GM19351 (cell line): ENCODE data around the gene FUZ.

Experiments used
- ATAC-seq: cut with Tn5 transposase; IDR thresholded peaks from one replicate; pipeline ENCODE4 v1.9.1; 2021; ENCODE audit warnings: mild to moderate bottlenecking, moderate library complexity; ENCODE audit not compliant: unreplicated experiment

The FUZ gene, protein sequence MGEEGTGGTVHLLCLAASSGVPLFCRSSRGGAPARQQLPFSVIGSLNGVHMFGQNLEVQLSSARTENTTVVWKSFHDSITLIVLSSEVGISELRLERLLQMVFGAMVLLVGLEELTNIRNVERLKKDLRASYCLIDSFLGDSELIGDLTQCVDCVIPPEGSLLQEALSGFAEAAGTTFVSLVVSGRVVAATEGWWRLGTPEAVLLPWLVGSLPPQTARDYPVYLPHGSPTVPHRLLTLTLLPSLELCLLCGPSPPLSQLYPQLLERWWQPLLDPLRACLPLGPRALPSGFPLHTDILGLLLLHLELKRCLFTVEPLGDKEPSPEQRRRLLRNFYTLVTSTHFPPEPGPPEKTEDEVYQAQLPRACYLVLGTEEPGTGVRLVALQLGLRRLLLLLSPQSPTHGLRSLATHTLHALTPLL

DNA sequence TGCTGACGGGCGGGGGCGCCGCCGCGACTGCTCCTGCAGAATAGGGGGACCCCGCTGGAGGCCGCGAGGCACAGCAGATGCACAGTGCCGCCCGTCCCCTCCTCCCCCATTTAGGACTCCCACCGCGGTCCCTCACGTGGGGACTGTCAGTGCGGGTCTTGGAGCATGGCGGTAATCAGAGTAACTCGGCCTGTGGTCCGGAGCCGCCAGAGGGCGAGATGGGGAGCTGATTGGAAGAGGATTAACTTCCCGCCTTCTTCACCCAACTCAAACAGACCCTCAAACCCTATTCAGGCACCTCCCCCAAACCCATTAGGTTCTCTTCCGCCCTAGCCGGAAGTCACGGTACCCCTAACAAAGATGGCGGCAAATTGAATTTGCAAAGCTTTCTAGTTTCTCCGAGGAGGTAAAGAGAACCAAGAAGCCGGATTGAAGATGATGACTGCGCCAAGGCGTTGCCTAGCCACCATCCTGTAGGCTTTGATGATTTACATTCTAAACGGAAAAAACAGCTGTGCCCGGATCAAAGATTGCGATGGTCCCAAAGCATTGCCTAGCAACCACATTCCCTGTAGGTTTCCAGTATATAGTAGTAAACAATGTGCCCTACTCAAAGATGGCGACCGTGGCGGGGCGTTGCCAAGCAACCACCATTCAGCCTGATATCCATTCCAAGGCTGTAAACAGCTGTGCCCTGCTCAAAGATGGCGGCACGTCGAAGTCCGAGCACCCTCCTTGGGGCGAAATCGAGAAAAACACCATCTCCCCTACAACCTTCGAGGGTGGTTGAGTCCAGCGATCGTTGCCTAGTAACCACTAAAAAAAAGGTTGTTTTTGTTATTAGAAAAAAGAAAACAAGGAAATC is at the start of gene FUZ:
TSS of gene FUZ (minus strand) at position 296 of the 865 bp plus-strand sequence. CDS start at position 110, 186 bp downstream.
- peak; percentile 58 for ATAC-seq

DNA sequence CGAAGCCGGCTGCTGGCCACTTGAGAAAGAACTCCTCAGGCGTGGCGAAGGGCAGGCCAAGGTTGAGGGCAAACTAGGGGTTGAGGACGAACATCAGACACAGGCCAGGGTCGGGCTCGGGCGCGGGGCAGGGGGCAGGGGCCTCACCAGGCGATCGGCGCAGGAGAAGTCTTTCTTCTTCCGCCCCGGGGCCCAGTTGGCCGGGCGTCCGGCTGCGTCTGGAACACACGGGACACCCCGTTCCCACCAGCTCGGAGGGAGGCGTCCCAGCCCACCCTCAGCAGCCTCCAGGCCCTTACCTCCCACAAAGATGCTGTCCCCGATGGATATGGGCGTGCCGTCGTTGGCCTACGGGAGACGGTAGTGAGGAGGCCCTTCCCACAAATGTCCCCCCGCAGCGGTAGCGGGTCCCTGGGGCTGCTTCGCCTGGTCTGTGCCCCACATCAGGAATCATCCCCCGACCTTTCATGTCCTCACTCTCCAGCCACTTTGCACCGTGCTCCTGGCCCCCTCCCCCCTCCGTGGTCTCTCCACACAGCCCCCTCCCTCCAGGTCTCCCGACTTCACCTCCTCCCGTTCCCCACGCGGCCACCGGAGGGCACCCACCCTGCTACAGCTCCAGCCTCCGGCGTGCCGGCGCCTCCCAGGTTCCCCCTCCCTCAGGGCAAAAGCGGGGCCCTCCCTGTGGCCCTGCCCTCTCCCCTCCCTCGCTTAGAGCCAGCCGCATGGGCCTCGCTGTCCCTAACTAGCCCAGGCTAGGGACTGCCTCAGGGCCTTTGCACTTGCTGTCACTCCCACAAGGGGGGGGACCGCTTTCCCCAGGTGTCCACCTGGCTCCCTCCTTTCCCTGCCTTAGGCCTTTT is 49.5 kb upstream of the FUZ start:
- no peak for ATAC-seq

DNA sequence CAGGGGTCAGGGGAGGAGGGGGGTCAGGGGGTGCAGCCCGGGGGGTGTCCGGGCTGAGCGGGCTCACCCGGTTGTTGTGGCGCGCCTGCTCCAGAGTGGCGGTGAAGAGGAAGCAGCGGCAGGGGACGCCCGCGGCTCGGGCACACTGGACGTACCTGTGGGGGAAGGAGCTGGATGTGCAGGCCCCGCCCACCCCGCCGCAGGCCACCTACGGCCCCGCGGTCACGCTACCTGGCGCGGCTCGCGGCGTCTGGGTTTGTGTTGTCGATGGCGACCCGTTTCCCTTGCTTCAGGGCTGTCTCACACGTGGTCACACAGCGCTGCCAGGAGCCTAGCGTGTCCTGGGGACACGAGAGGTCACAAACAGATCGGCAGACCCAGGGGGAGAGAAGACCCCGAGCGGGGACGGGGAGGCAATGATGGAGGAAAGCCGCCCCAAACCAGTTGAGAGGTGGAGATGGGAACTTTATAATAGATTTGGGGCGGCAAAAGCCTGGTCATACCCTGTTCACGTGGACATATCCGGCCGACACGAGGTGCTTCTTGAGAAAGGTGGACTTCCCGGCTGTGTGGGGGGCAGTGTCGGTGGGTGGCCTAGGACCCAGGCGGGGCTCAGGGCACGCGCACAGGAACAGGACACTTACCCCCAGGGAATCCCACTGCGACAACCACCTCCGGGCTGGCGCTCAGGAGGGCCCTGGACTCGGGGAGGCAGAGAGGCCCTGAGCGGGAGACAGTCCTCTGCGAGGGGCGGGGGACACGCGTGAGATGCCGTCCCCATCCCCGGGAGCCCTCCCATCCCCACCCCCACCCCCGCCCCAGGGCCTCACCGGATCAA is 48.7 kb upstream of the FUZ start:
- ATAC-seq: no peak

DNA sequence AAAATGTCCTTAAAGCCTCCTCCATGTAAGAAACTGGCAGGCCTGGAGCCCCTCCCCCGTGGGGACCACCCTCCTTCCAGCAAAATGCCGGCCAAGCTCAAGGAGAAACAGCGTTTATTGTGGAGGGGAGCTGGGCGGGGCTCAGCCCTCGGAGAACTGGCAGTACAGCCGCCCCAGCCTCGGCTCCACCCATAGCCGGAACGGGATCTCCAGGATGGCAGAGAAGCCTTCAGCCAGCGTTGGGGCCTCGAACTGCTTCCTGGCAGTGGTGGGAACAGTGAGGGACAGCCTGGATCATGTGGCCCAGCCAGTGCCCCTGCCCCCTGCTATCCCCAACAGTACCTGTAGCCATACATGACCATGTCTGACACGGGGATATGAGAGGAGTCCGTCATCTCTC is 48.0 kb upstream of the FUZ start:
- no peak for ATAC-seq

DNA sequence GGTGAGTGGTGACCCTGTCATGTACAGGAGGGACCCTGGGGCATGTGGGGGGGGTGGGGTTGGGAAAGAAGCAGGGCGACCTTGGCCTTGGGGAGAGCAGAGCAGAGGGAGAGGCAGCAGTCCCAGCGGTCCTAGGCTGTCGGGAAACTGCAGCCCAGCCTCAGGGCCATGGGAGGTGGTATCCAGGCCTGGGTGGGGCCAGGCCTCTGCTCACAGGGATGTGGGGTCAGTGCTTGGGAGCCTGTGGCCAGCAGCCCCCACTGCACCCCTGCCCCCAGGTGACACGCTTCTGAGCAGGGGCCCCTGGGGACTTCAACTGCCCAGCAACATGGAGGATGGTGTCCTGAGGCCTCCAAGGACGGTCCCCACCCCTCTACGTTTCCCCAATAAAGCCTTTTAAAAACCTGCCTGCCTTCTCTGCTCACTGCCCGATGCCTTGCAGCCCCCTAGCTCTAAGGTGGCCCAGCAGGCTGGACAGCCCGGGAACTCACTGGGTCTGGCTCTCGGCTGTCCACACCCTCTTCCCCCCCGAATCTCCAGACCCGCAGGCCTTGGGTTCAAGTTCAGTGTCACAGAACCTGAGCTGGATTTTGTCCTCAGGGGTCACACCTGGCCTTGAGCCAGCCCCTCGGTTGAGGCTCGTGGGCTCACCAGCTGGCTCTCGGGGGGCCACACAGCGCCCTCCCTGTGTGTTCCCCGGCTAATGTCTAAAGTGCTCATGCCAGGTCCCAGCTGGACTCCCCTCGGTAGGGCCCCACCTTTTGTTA is 47.4 kb upstream of the FUZ start:
- no peak for ATAC-seq

DNA sequence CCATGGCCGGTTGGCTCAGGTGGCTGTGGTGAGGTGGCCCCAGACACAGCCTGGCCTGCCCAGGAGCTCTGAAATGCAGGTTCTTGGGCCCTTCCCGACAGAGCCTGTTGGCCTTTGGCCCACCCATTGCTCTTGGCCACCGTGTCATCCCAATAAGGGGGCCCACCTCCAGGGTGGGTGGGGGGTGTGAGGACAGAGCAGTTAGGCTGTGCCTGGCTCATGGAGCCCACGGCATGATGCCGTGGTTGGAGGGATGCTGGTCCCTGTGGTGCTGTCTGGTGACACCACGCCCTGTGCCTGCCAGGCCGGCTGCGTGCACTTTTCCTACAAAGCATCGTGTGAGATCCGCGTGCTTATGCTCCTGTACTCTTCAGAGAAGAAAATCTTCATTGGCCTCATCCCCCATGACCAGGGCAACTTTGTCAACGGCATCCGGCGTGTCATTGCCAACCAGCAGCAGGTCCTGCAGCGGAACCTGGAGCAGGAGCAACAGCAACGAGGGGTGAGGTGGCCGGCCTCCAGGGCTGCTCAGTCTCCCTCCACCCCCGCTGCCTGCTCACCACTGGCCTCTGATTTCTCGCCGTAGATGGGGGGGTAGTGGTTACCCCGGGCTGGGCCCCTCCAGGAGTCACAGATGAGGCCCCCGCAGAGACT is 46.7 kb upstream of the FUZ start:
- ATAC-seq: no peak

DNA sequence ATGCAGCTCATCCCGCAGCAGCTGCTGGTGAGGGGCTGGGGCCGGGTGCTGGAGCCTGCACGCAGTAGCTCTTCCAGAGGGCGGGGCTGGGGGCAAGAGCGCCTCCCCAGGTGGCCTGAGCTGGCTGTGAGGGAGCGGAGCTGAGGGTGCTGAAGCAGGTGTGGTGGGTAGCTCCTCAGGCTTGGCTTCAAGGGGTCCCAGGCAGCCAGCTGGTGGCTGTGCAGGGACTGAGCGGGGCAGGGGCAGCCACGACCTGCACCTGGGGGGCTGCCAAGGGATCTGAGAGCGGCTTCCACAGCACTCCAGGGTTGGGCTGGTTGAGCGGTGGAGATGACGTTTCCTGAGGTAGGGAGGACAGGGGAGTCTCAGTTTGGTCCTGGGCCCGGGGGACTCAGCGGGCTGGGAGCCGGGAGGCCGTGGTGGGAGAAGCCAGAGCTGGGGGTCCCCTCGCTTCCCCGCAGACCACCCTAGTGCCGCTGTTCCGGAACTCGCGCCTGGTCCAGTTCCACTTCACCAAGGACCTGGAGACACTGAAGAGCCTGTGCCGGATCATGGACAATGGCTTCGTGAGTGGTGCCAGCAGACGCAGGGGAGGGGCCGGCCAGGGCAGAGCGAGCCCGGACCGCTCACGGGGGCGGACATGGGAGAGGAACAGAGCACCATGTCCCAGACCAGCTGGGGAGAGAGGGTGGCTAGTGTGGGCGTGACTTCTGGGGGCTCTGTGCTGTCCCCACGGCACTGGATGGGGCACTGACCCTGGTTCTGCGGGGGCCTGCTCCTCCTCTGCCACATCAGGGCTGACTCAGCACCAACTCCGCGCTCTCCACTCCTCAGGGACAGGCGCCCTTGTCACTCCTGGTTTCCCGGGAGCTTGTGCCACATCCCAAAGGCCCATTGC is 45.2 kb upstream of the FUZ start:
- ATAC-seq: no peak

DNA sequence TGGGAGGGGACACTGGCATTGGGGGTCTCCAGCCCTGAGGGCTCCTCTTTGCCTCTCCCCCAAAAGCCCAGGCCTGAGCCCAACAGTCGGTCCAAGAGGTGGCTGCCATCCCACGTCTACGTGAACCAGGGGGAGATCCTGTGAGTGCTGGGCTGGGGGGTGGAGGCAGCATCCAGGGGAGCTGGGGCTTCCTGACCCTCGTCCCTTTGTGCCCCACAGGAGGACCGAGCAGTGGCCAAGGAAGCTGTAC is 44.7 kb upstream of the FUZ start:
- ATAC-seq: no peak

DNA sequence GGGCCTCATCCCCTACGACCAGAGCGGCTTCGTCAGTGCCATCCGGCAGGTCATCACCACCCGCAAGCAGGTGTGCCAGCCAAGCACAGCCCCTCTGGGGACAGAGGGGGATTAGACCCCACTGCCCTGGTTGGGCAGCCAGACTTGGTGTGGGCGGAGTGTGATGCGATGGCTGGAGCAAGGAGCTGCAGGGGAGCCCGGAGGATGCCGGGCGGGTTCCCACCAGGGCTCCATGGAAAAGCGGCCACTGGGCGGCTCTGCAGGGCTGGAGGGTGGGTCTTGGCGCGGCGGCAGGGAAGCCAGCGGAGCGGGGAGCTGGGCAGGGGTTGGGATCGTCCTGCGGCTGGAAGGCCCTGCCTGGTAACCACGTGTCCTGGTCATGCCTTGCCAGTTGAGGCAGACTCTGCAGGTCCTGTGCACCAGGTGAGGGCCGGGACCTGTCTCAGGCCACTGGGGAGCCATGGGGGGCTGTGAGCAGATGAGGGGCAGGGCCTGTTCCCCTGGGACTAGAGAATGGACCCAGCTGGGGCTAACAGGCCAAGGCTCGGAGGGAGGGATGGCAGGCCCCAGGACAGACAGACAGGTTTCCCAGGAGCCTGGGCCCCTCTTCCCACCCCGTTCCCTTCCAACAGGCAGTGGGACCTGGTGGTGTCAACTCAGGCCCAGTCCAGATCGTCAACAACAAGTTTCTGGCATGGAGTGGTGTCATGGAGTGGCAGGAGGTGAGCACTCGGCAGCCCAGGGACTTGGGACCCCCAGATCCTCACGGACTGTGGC is 44.2 kb upstream of the FUZ start:
- ATAC-seq: no peak

DNA sequence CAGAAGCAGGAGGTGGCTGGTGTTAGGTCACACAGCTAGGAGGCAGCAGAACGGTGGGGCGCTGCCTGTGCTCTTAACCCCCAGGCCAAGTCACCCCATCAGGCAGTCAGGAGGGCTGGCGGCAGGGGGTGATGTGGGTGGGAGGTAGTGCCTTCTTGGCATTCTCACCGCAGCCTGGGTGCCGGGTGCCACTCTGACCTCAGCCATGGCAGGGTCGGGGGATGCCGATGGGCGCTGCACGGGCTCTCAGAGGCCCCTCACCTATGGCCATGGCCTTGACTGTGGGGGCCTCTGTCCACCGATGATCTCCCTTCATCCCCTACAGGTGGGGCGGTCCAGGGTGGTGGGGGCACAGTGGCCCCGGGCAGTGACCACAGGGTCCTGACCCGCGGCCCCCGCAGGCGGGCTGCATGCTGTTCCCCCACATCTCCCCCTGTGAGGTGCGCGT is 43.5 kb upstream of the FUZ start:
- ATAC-seq: no peak

DNA sequence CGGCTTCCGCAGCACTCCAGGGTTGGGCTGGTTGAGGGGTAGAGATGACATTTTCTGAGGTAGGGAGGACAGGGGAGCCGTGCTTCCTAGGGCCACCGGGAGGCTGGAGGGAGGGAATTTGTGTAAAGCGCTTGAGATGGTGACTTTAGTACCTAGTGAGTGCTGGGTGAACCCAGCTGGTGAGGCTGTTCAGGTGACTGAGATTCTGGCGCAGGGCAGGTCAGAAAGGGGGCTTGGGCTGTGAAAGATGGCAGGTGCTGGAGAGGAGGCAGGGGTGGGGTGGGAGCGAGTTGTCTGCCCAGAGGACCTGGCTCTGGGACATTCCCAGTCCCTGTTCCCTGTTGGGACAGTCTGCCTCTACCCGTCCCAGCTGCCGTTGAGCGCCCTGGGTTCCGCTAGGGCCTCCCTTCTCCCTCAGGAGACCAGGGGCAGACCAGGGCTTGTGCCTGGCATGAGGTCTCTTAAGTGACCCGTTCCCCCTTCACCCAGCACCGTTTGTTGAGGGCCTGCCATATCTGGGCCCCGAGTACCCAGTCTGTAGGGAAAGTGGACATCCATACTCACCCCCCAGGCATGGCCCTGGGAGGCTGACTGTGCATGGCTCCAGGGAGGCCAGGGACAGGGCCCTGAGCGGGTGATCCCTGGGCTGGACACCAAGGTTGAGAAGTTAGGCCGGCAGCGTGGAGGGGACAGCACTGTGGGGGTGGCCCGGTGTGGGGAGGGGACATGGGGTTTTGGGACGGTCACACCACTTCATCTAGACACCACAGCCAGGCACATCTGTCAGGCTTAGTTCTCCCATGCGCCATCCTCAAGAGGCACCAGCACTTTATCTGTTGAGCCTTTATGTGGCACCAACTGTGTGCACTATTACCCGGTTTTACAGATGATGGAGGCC is 42.8 kb upstream of the FUZ start:
- no peak for ATAC-seq

DNA sequence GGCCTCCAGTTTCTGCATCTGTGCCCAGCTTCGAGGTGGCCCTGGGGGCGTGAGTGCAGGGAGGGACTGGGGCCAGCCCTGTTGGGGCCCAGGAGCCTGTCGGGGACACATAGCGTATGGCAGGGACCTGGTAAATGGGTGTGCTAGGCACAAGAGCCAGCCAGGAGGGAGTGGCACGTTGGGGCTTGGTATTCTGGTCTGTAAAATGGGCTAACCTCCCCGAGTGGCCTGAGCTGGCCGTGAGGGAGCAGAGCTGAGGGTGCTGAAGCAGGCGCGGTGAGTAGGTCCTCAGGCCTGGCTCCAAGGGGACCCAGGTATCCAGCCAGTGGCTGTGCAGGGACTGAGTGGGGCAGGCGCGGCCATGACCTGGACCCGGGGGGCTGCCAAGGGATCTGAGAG is 42.2 kb upstream of the FUZ start:
- no peak for ATAC-seq

DNA sequence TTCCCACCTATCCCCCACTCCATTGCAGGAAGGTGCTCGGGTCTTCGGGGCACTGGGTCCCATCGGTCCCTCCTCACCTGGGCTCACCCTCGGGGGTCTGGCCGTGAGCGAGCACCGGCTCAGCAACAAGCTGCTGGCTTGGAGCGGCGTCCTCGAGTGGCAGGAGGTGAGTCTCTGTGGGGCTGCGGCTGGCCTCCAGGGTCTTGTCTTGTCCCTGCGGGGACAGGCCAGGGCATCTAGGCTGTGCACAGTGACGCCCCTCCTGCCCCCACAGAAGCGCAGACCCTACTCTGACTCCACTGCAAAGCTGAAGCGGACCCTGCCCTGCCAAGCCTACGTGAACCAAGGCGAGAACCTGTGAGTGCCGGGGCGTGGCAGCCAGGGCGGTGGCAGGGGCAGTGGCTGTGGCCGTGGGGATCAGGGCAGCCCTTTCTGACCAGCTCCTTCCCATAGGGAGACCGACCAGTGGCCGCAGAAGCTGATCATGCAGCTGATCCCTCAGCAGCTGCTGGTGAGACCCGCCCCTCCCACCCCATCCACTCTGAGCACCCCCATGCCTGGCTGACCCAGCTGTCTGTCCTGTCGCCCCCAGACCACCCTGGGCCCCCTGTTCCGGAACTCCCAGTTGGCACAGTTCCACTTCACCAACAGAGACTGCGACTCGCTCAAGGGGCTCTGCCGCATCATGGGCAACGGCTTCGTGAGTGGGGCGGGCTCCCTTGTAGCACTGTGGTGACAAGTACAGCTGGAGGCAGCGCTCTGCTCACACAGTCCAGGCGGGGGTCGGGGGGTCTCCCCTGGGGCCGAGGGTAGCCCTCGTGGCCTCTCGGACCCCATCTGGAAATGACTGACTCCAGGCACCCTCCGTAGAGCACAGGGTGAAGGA is 41.5 kb upstream of the FUZ start:
- ATAC-seq: no peak

DNA sequence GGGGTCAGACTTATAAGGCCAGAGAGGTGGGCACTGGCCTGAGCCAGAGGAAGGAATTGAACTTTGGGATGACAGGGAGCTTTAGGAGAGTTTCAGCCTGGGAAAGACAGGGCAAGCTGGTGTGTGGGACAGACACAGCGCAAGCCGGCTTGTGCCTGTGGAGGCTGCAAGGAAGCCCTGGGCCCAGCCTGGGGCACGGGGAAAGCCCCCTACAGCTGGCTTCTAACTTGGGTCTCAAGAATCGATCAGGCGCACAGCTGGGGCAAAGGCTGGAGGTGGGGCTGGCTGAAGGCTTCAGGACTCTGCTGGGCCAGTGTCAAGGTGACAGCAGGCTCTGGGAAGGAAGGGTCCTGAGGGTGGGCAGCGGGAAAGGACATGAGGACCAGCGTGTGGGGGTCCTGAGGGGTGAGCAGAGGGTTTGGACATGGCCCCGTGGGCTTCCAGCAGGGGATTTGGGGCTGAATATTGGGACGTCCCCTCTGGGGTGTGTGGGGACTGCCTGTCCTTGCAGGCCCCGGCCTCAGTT is 40.8 kb upstream of the FUZ start:
- no peak for ATAC-seq

DNA sequence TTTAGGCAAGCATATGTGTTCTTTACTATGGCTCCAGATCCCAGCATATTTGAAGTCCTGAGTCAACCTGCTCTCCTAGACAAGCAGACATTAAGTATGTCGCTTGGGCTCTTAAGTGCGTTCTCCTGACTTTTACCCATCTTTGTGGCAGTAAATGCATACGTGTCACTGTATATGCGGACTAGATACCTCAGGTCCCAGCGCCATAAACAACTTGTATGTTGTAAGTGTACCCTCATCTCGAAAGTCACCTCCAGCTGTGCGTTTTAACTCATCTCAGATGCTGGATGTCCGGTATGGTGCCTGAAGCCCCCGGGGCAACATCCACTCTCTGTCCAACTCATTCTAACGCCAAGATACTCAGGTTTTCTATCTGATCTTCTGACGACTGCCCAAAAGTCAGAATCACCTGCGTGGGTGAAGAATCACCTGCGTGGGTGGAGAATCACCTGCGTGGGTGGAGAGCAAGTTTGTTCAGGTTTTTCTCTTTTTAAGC is 39.6 kb upstream of the FUZ start:
- no peak for ATAC-seq
